Left lung (tissue), 10 donors: ENCODE measurements around the gene DPYSL4. TPM values are rescaled to one million over a fixed set of nuclear protein-coding genes. Genes with fewer than 3 reads are reported as not detected.

Experiments used
- ATAC-seq: fragments of 200-7000 bp; cut with Tn5 transposase; one replicate; pipeline ENCODE4 v1.9.1; 2020; ENCODE audit warnings: moderate library complexity
- DNase-seq, 4 donors: peaks; one replicate each; pipeline ENCODE4 v3.0.0-alpha.2; 2013 to 2020
- H3K27ac ChIP-seq, 2 donors: fragments of 200-600 bp; sonication (generic) in 1 of 2; one replicate each; pipeline versions ENCODE4 v1.5.0 to v1.8.0; 2020 to 2021
- H3K27me3 ChIP-seq, 2 donors: fragments of 200-600 bp; sonication (generic) in 1 of 2; one replicate each; pipeline versions ENCODE4 v1.5.0 to v1.8.0; 2020 to 2021
- H3K36me3 ChIP-seq, 2 donors: fragments of 200-600 bp; sonication (generic) in 1 of 2; one replicate each; pipeline versions ENCODE4 v1.5.0 to v1.8.0; 2020 to 2021
- H3K4me1 ChIP-seq, 2 donors: fragments of 200-600 bp; one replicate each; pipeline ENCODE4 v1.8.0; 2021
- H3K4me3 ChIP-seq, 2 donors: fragments of 200-600 bp; sonication (generic) in 1 of 2; one replicate each; pipeline versions ENCODE4 v1.5.0 to v1.8.0; 2020 to 2021; ENCODE audit warnings: mild to moderate bottlenecking in 1 of 2
- H3K9me3 ChIP-seq, 2 donors: fragments of 200-600 bp; sonication (generic) in 1 of 2; one replicate each; pipeline versions ENCODE4 v1.5.0 to v1.8.0; 2020 to 2021
- CTCF ChIP-seq, 2 donors: fragments of 200-600 bp; sonication (generic) in 1 of 2; IDR thresholded peaks; one replicate each; pipeline versions ENCODE4 v1.5.0 to v1.8.0; 2021; ENCODE audit warnings: antibody characterized with exemption in 2 of 2
- intact Hi-C, 2 donors: fragments of 100-400 bp; cut with DNase I; formaldehyde crosslinking; loops; one replicate each; pipeline versions ENCODE4 v1.11.2 to v1.14.2; 2022
- polyA plus RNA-seq, 6 donors: library from polyadenylated mRNA; unstranded; fragments of 120-200 nt; gene quantifications; one replicate each; pipeline ENCODE4 v1.2.1, GENCODE V29; 2013; ENCODE audit not compliant: insufficient read length in 6 of 6
- total RNA-seq, 2 donors: library from RNA; stranded (reverse); fragmentation: NEBNext Ultra II Directional; extraction: Animal tissue kit (Norgen Biotek cat#: 25700); gene quantifications; one replicate each; pipeline ENCODE4 v1.2.1, GENCODE V29; 2021
- donor health status: DM: no; HTN: yes; CAD: no.
- donor health status: DM: no; HTN: no; CAD: no.

DPYSL4 gene
- total and polyA plus RNA-seq, 8 donors: 1.3 to 14.6 (median 10.4) TPM

- H3K4me3 ChIP-seq: no peak overlapping the region
- intact Hi-C loops: loop anchor here in 1 of 2 donors (10.0 kb wide), 1 partner anchor 261 kb away; no protein-coding TSS in a partner anchor
- H3K9me3 ChIP-seq: no peaks in the 10 kb centered on the region
- DNase-seq (peak in 2 of 4 donors; percentile 27 to 60), ATAC-seq (no peak)
- H3K27ac ChIP-seq: no peak overlapping the region
- H3K27me3 ChIP-seq: peaks cover 0 to 35% of the 10 kb centered on the region in 2 donors
- no peaks in the 10 kb centered on the region for H3K36me3 ChIP-seq
- TF ChIP-seq CTCF (IDR thresholded peaks at IDR 0.05): no peak
- no peaks in the 10 kb centered on the region for H3K4me1 ChIP-seq
These were observed 40.5 kb upstream of the DPYSL4 start for GRCh38 chr10:132146271-132146671.

DNA sequence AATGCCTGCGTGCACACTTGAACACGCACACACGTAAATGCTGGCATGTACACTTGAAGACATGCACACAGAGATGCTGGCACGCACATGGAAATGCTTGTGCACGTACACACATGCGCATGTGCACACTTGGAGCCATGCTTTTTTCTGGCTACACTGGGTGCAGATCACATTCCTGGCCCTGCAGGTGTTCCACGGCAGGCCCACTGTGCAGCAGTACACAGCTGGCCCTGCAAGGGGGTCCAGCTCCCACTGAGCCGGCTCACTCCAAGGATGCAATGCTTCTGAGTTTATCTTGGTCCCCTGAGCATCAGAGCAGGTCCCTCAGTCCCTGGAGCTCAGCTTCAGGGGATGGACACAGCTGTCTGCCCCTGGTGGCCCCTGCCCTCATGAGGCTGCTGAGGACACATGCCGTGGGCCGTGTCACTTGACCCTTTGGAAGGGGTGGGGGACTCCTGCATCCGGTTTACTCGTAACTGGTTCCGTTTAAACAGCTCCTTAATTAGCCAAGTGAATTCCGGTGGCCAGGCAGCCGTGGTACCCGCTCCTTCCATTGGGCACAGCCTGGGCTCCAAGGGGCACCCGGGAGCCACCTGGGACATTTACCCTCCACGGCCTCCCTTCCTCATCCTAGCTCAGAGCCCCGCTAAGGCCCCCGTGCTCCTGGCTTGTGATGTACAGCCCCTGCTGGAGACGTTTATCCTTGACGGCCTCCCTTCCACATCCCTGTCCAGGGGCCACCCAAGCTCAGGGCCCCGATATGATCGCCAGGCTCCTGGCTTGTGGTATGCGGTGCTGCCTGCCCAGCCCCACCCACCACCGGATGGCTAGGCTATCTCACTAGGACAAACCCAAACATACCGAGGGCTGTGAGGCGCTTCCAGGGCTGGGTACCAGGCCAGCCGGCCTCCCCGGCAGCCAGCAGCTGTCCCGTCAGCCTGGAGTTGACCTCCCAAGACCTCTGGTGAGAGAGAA, 39.5 kb upstream of the DPYSL4 start:
- no peaks in the 10 kb centered on the region for H3K9me3 ChIP-seq
- no peak overlapping the region for H3K4me3 ChIP-seq
- peaks cover 0 to 26% of the 10 kb centered on the region in 2 donors for H3K27me3 ChIP-seq
- no peak for TF ChIP-seq CTCF (IDR thresholded peaks at IDR 0.05)
- intact Hi-C loops: loop anchor here in 1 of 2 donors (10.0 kb wide), 1 partner anchor 262 kb away; no protein-coding TSS in a partner anchor
- ATAC-seq (no peak), DNase-seq (peak in 2 of 4 donors; percentile 23 to 48)
- no peaks in the 10 kb centered on the region for H3K36me3 ChIP-seq
- no peaks in the 10 kb centered on the region for H3K4me1 ChIP-seq
- no peak overlapping the region for H3K27ac ChIP-seq

- Histone ChIP-seq H3K4me1 (no peaks in the 10 kb centered on the region), H3K27ac (no peak overlapping the region), H3K9me3 (no peaks in the 10 kb centered on the region), H3K36me3 (no peaks in the 10 kb centered on the region), H3K27me3 (peaks cover 0 to 12% of the 10 kb centered on the region in 2 donors), H3K4me3 (no peak overlapping the region)
- intact Hi-C loops: loop anchor here in 1 of 2 donors (10.0 kb wide), 1 partner anchor 264 kb away; no protein-coding TSS in a partner anchor
- peak in 2 of 4 donors; percentile 25 to 77 for DNase-seq
- ATAC-seq: no peak
- no peak for TF ChIP-seq CTCF (IDR thresholded peaks at IDR 0.05)
These were observed 38.2 kb upstream of the DPYSL4 start for GRCh38 chr10:132148261-132149251.

- intact Hi-C loops: loop anchor here in 1 of 2 donors (10.0 kb wide), 1 partner anchor 264 kb away; no protein-coding TSS in a partner anchor
These were observed 37.5 kb upstream of the DPYSL4 start for GRCh38 chr10:132149271-132149670.

More at GRCh38 chr10:132149271-132149670, 37.5 kb upstream of the DPYSL4 start:
- no peak for TF ChIP-seq CTCF (IDR thresholded peaks at IDR 0.05)
- no peak for DNase-seq
- ATAC-seq: no peak
- no peak overlapping the region for H3K4me3 ChIP-seq
- H3K36me3 ChIP-seq: no peaks in the 10 kb centered on the region
- no peaks in the 10 kb centered on the region for H3K9me3 ChIP-seq
- peaks cover 0 to 5% of the 10 kb centered on the region in 2 donors for H3K27me3 ChIP-seq
- H3K4me1 ChIP-seq: no peaks in the 10 kb centered on the region
- H3K27ac ChIP-seq: no peak overlapping the region
